ENCODE measurements around the gene SEMA4A. TPM values are rescaled to one million over a fixed set of nuclear protein-coding genes. Genes with fewer than 3 reads are reported as not detected.

Gene SEMA4A
- total RNA-seq, 3 donors from 2014 or later, result 1.4 to 21.5 (median 9.2) TPM

GRCh38 chr1:156130578-156130942 is 22.8 kb upstream of the SEMA4A start:
- no peak for TF ChIP-seq POLR2AphosphoS5 (IDR thresholded peaks at IDR 0.05)
- peak in 1 of 3 donors; percentile 11 for TF ChIP-seq CTCF (IDR thresholded peaks at IDR 0.05)
- Histone ChIP-seq H3K27me3 (no peaks in the 10 kb centered on the region), H3K9me3 (no peaks in the 10 kb centered on the region), H3K4me3 (no peak overlapping the region), H3K36me3 (peaks cover 4% of the 10 kb centered on the region), H3K4me1 (peaks cover 30 to 44% of the 10 kb centered on the region in 2 donors), H3K27ac (peak overlapping the region; percentile 98)
- intact Hi-C loops (cut with DNase I; ENCODE audit: low total_unique reads), result no loop called here
- DNase-seq (ENCODE audit: low spot score in 2 of 2), result no peak

- no peak for TF ChIP-seq CTCF (IDR thresholded peaks at IDR 0.05)
- no peak for TF ChIP-seq POLR2AphosphoS5 (IDR thresholded peaks at IDR 0.05)
- no peak for TF ChIP-seq POLR2A (IDR thresholded peaks at IDR 0.05)
- peaks cover 31% of the 10 kb centered on the region for H3K36me3 ChIP-seq
- no peaks in the 10 kb centered on the region for H3K9me3 ChIP-seq
- DNase-seq (ENCODE audit: low spot score in 2 of 2), result no peak
- peak overlapping the region in 1 of 2 donors; percentile 64 for H3K27ac ChIP-seq
- H3K4me3 ChIP-seq, result no peak overlapping the region
- H3K4me1 ChIP-seq, result peaks cover 3 to 5% of the 10 kb centered on the region in 2 donors
- no peaks in the 10 kb centered on the region for H3K27me3 ChIP-seq
- intact Hi-C loops (cut with DNase I; ENCODE audit: low total_unique reads), result loop anchor here (5.0 kb wide), 1 partner anchor 1703 kb away; no protein-coding TSS in a partner anchor
These were observed 18.5 kb upstream of the SEMA4A start for GRCh38 chr1:156134716-156135435.

- Histone ChIP-seq H3K27ac (peak overlapping the region; percentile 6 to 64), H3K4me3 (no peak overlapping the region), H3K27me3 (no peaks in the 10 kb centered on the region), H3K4me1 (peaks cover 0 to 3% of the 10 kb centered on the region in 2 donors), H3K9me3 (no peaks in the 10 kb centered on the region), H3K36me3 (peaks cover 31% of the 10 kb centered on the region)
- intact Hi-C loops (cut with DNase I; ENCODE audit: low total_unique reads), result loop anchor here (5.0 kb wide), 1 partner anchor 1704 kb away; no protein-coding TSS in a partner anchor
- DNase-seq (ENCODE audit: low spot score in 2 of 2), result no peak
- no peak for TF ChIP-seq CTCF (IDR thresholded peaks at IDR 0.05)
- no peak for TF ChIP-seq POLR2A (IDR thresholded peaks at IDR 0.05)
- TF ChIP-seq POLR2AphosphoS5 (IDR thresholded peaks at IDR 0.05), result no peak
These were observed 17.2 kb upstream of the SEMA4A start for GRCh38 chr1:156135930-156136871.

- peaks cover 31% of the 10 kb centered on the region for H3K36me3 ChIP-seq
- H3K27me3 ChIP-seq, result no peaks in the 10 kb centered on the region
- DNase-seq (ENCODE audit: low spot score in 2 of 2), result no peak
- intact Hi-C loops (cut with DNase I; ENCODE audit: low total_unique reads), result loop anchor here (5.0 kb wide), 1 partner anchor 1705 kb away; no protein-coding TSS in a partner anchor
- peak overlapping the region; percentile 6 to 52 for H3K27ac ChIP-seq
- no peak overlapping the region for H3K4me3 ChIP-seq
- TF ChIP-seq CTCF (IDR thresholded peaks at IDR 0.05), result no peak
- no peak for TF ChIP-seq POLR2A (IDR thresholded peaks at IDR 0.05)
- TF ChIP-seq POLR2AphosphoS5 (IDR thresholded peaks at IDR 0.05), result no peak
- no peaks in the 10 kb centered on the region for H3K9me3 ChIP-seq
- H3K4me1 ChIP-seq, result peaks cover 0 to 10% of the 10 kb centered on the region in 2 donors
These were observed 16.4 kb upstream of the SEMA4A start for GRCh38 chr1:156136970-156137483.
